Spinal cord (tissue), 10 donors: ENCODE measurements around the gene KRTAP4-6. TPM values are rescaled to one million over a fixed set of nuclear protein-coding genes. Genes with fewer than 3 reads are reported as not detected.

Experiments used
- DNase-seq, 6 donors: peaks; one replicate each; pipeline versions ENCODE4 v3.0.0 to v3.0.0-alpha.2; 2013 to 2015; ENCODE audit warnings: low spot score in 6 of 6, low read depth in 4 of 6
- H3K27ac ChIP-seq: one replicate; pipeline ENCODE4 v1.5.1; 2013; ENCODE audit warnings: low read depth, low read length, control low read depth
- H3K27me3 ChIP-seq: one replicate; pipeline ENCODE4 v1.6.1; 2013; ENCODE audit warnings: low read length; ENCODE audit not compliant: control insufficient read depth, insufficient read depth
- H3K36me3 ChIP-seq: one replicate; pipeline ENCODE4 v1.6.1; 2013; ENCODE audit warnings: low read length; ENCODE audit not compliant: control insufficient read depth, insufficient read depth
- H3K4me1 ChIP-seq: one replicate; pipeline ENCODE4 v1.6.1; 2013; ENCODE audit warnings: low read length; ENCODE audit not compliant: control insufficient read depth, insufficient read depth
- H3K4me3 ChIP-seq: one replicate; pipeline ENCODE4 v1.5.1; 2013; ENCODE audit warnings: low read depth, low read length, control low read depth
- H3K9me3 ChIP-seq: one replicate; pipeline ENCODE4 v1.6.1; 2013; ENCODE audit warnings: low read length; ENCODE audit not compliant: control insufficient read depth, insufficient read depth
- WGBS: methylation state at CpG from one replicate; pipeline ENCODE4 v1.1.5; 2013; ENCODE audit warnings: missing lambda C conversion rate; ENCODE audit not compliant: insufficient coverage; 5-methylcytosine and 5-hydroxymethylcytosine counted together
- polyA plus RNA-seq, 2 donors: library from polyadenylated mRNA; unstranded; fragments of 120-200 nt; gene quantifications; one replicate each; pipeline ENCODE4 v1.2.1, GENCODE V29; 2013; ENCODE audit not compliant: insufficient read length in 2 of 2
- small RNA-seq: library from RNA; depleted of rRNA; stranded (forward); fragments of <200 nt; gene quantifications from one replicate; pipeline ENCODE3, GENCODE V24; 2014; ENCODE audit warnings: low replicate concordance
- total RNA-seq, 2 donors: library from RNA; depleted of rRNA in 1 of 2; stranded (reverse); fragments of 120-200 nt in 1 of 2; fragments of >200 nt in 1 of 2; gene quantifications; one replicate each; pipeline versions ENCODE4 v1.2.3 to v1.2.4, GENCODE V29; 2013 to 2014
- donor health status: healthy.

The KRTAP4-6 gene
- total and polyA plus RNA-seq, 4 donors = not detected

DNA sequence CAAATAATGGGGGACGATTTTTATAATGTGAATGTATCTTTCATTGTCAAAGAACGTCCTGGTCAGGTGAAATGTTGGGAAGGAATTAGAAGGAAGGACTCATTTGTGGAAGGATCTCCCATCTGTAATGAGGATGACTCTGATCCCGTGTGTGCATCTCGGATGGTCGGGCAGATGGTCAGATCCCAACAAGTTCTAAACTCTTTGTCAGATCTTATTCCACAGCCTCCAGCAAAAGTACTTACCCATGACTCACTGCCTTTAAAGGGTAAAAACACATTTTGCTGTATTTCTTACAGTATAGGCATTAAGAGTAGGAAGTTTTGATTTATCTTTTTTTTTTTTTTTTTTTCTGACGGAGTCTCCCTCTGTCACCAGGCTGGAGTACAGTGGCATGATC, 41.9 kb downstream of the KRTAP4-6 start:
- no peak overlapping the region for H3K27ac ChIP-seq
- no peaks in the 10 kb centered on the region for H3K4me1 ChIP-seq
- no peaks in the 10 kb centered on the region for H3K27me3 ChIP-seq
- no peaks in the 10 kb centered on the region for H3K36me3 ChIP-seq
- 80% methylated on average over 1 of the region's 6 CpGs for WGBS
- no peak for DNase-seq
- no peaks in the 10 kb centered on the region for H3K9me3 ChIP-seq
- H3K4me3 ChIP-seq = no peak overlapping the region

DNA sequence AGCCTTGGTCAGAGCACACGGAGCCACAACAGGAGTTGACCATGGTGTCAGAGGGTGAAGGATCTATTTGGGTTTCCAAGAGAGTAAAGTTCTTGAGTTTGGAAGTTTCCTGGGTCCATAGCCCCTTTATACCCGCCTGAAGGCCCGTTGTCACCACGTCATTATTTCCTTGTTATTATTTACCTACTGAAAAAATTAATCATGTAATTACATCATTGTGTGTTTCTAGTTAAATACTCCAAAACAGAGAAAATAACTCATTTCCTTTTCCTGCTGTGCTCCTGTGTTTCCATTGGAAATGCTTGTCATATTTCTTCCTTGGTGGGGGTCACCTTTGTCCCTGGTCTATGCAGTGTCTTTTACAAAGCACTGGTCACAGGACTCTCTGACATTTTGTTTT, 42.3 kb downstream of the KRTAP4-6 start, which contains the start of gene KRTAP4-8:
TSS of gene KRTAP4-8 (minus strand) at position 101 of the 400 bp plus-strand sequence. CDS start at position 43, 58 bp downstream.
- Histone ChIP-seq H3K4me1 (no peaks in the 10 kb centered on the region), H3K36me3 (no peaks in the 10 kb centered on the region), H3K27me3 (no peaks in the 10 kb centered on the region), H3K4me3 (no peak within 1 kb of the TSS), H3K27ac (no peak within 1 kb of the TSS), H3K9me3 (no peaks in the 10 kb centered on the region)
- DNase-seq = no peak
- WGBS = 63% methylated on average over 1 of the region's 4 CpGs

DNA sequence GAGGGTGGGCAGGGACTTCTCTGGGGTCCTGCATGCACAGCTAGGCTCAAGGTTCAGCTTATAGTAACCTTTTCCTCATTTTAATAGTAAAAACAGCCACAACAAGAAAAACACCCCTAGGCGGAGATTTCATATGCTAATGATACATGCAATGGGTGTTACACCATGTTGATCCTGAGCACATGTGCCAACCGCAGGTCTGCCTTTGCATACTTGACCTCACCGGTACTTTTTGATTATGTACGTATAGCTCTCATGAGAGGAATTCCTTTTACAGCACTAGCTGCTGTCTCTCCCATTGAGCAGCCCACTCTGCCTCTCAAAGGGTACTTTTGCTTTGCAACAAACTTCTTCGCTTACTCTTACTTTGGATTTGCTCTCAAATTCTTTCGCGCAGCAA, 44.3 kb downstream of the KRTAP4-6 start:
- WGBS = 76% methylated on average over 3 of the region's 7 CpGs
- no peak overlapping the region for H3K4me3 ChIP-seq
- no peaks in the 10 kb centered on the region for H3K27me3 ChIP-seq
- H3K4me1 ChIP-seq = no peaks in the 10 kb centered on the region
- no peak overlapping the region for H3K27ac ChIP-seq
- DNase-seq = no peak
- no peaks in the 10 kb centered on the region for H3K9me3 ChIP-seq
- no peaks in the 10 kb centered on the region for H3K36me3 ChIP-seq

Small RNA genes within 50 kb of the gene (small RNA-seq; reads per million reads assigned to genes)
- not detected for gene KRTAP4-17P

Other genes starting within 250 kb of the KRTAP4-6 start
Only the 30 nearest of the 39 such genes appear.
- gene KRTAP3-3, start 146.4 kb downstream of the KRTAP4-6 start, total RNA-seq = not detected
- gene KRTAP3-3, start 146.4 kb downstream of the KRTAP4-6 start, polyA plus RNA-seq = not detected
- gene KRTAP3-2, start 140.6 kb downstream of the KRTAP4-6 start, total RNA-seq = not detected
- gene KRTAP3-2, start 140.6 kb downstream of the KRTAP4-6 start, polyA plus RNA-seq = not detected
- not detected for gene KRTAP3-1, start 131.4 kb downstream of the KRTAP4-6 start, total RNA-seq
- gene KRTAP3-1, start 131.4 kb downstream of the KRTAP4-6 start, polyA plus RNA-seq = not detected
- gene KRTAP1-5, start 113.3 kb downstream of the KRTAP4-6 start, total RNA-seq = not detected
- gene KRTAP1-5, start 113.3 kb downstream of the KRTAP4-6 start, polyA plus RNA-seq = not detected
- not detected for gene KRTAP1-4, start 110.3 kb downstream of the KRTAP4-6 start, total RNA-seq
- not detected for gene KRTAP1-4, start 110.3 kb downstream of the KRTAP4-6 start, polyA plus RNA-seq
- gene KRTAP1-3, start 105.7 kb downstream of the KRTAP4-6 start, total RNA-seq = not detected
- not detected for gene KRTAP1-3, start 105.7 kb downstream of the KRTAP4-6 start, polyA plus RNA-seq
- gene KRTAP1-1, start 99.1 kb downstream of the KRTAP4-6 start, total RNA-seq = not detected
- not detected for gene KRTAP1-1, start 99.1 kb downstream of the KRTAP4-6 start, polyA plus RNA-seq
- not detected for gene KRTAP2-1, start 93.2 kb downstream of the KRTAP4-6 start, total RNA-seq
- not detected for gene KRTAP2-1, start 93.2 kb downstream of the KRTAP4-6 start, polyA plus RNA-seq
- gene KRTAP2-2, start 85.3 kb downstream of the KRTAP4-6 start, total RNA-seq = not detected
- not detected for gene KRTAP2-2, start 85.3 kb downstream of the KRTAP4-6 start, polyA plus RNA-seq
- not detected for gene KRTAP2-3, start 80.4 kb downstream of the KRTAP4-6 start, total RNA-seq
- not detected for gene KRTAP2-3, start 80.4 kb downstream of the KRTAP4-6 start, polyA plus RNA-seq
- gene KRTAP2-4, start 74.7 kb downstream of the KRTAP4-6 start, total RNA-seq = not detected
- not detected for gene KRTAP2-4, start 74.7 kb downstream of the KRTAP4-6 start, polyA plus RNA-seq
- gene KRTAP4-7, start 56.4 kb downstream of the KRTAP4-6 start, total RNA-seq = not detected
- not detected for gene KRTAP4-7, start 56.4 kb downstream of the KRTAP4-6 start, polyA plus RNA-seq
- gene KRTAP4-8, start 42.4 kb downstream of the KRTAP4-6 start, total RNA-seq = not detected
- gene KRTAP4-8, start 42.4 kb downstream of the KRTAP4-6 start, polyA plus RNA-seq = not detected
- gene KRTAP4-16, start 38.3 kb downstream of the KRTAP4-6 start, total RNA-seq = not detected
- gene KRTAP4-16, start 38.3 kb downstream of the KRTAP4-6 start, polyA plus RNA-seq = not detected
- gene KRTAP4-9, start 35.2 kb downstream of the KRTAP4-6 start, total RNA-seq = not detected
- not detected for gene KRTAP4-9, start 35.2 kb downstream of the KRTAP4-6 start, polyA plus RNA-seq
- not detected for gene KRTAP4-11, start 22.2 kb downstream of the KRTAP4-6 start, total RNA-seq
- gene KRTAP4-11, start 22.2 kb downstream of the KRTAP4-6 start, polyA plus RNA-seq = not detected
- gene KRTAP4-12, start 16.4 kb downstream of the KRTAP4-6 start, total RNA-seq = not detected
- gene KRTAP4-12, start 16.4 kb downstream of the KRTAP4-6 start, polyA plus RNA-seq = not detected
- not detected for gene KRTAP4-5, start 9.3 kb upstream of the KRTAP4-6 start, total RNA-seq
- not detected for gene KRTAP4-5, start 9.3 kb upstream of the KRTAP4-6 start, polyA plus RNA-seq
- gene KRTAP4-4, start 20.2 kb upstream of the KRTAP4-6 start, total RNA-seq = not detected
- not detected for gene KRTAP4-4, start 20.2 kb upstream of the KRTAP4-6 start, polyA plus RNA-seq
- not detected for gene KRTAP4-3, start 27.7 kb upstream of the KRTAP4-6 start, total RNA-seq
- not detected for gene KRTAP4-3, start 27.7 kb upstream of the KRTAP4-6 start, polyA plus RNA-seq
- not detected for gene KRTAP4-2, start 37.7 kb upstream of the KRTAP4-6 start, total RNA-seq
- gene KRTAP4-2, start 37.7 kb upstream of the KRTAP4-6 start, polyA plus RNA-seq = not detected
- not detected for gene KRTAP4-1, start 44.4 kb upstream of the KRTAP4-6 start, total RNA-seq
- not detected for gene KRTAP4-1, start 44.4 kb upstream of the KRTAP4-6 start, polyA plus RNA-seq
- gene KRTAP9-1, start 49.3 kb upstream of the KRTAP4-6 start, total RNA-seq = not detected
- gene KRTAP9-1, start 49.3 kb upstream of the KRTAP4-6 start, polyA plus RNA-seq = not detected
- gene KRTAP9-2, start 86.1 kb upstream of the KRTAP4-6 start, total RNA-seq = not detected
- not detected for gene KRTAP9-2, start 86.1 kb upstream of the KRTAP4-6 start, polyA plus RNA-seq
- not detected for gene KRTAP9-3, start 91.9 kb upstream of the KRTAP4-6 start, total RNA-seq
- gene KRTAP9-3, start 91.9 kb upstream of the KRTAP4-6 start, polyA plus RNA-seq = not detected
- not detected for gene KRTAP9-8, start 97.5 kb upstream of the KRTAP4-6 start, total RNA-seq
- gene KRTAP9-8, start 97.5 kb upstream of the KRTAP4-6 start, polyA plus RNA-seq = not detected
- not detected for gene KRTAP9-4, start 109.1 kb upstream of the KRTAP4-6 start, total RNA-seq
- not detected for gene KRTAP9-4, start 109.1 kb upstream of the KRTAP4-6 start, polyA plus RNA-seq
- gene KRTAP9-9, start 114.8 kb upstream of the KRTAP4-6 start, total RNA-seq = not detected
- not detected for gene KRTAP9-9, start 114.8 kb upstream of the KRTAP4-6 start, polyA plus RNA-seq
- not detected for gene KRTAP9-6, start 124.8 kb upstream of the KRTAP4-6 start, total RNA-seq
- under 1 TPM in 1 of 2 donors, not detected in 1; 0.17 TPM for gene KRTAP9-6, start 124.8 kb upstream of the KRTAP4-6 start, polyA plus RNA-seq
- not detected for gene KRTAP9-7, start 135.2 kb upstream of the KRTAP4-6 start, total RNA-seq
- gene KRTAP9-7, start 135.2 kb upstream of the KRTAP4-6 start, polyA plus RNA-seq = not detected